HG03469 (cell line): Measurements from ENCODE around the gene ZNF335.
"Not testable (repeated sequence)": the region's sequence is repeated elsewhere in the genome, so short reads cannot be mapped to it uniquely, and the experiment has no call there.

ENCODE experiments used
- ATAC-seq: cut with Tn5 transposase; IDR thresholded peaks from one replicate; pipeline ENCODE4 v1.9.1; 2021; ENCODE audit warnings: mild to moderate bottlenecking, moderate library complexity, moderate number of reproducible peaks; ENCODE audit not compliant: unreplicated experiment

The ZNF335 gene

DNA sequence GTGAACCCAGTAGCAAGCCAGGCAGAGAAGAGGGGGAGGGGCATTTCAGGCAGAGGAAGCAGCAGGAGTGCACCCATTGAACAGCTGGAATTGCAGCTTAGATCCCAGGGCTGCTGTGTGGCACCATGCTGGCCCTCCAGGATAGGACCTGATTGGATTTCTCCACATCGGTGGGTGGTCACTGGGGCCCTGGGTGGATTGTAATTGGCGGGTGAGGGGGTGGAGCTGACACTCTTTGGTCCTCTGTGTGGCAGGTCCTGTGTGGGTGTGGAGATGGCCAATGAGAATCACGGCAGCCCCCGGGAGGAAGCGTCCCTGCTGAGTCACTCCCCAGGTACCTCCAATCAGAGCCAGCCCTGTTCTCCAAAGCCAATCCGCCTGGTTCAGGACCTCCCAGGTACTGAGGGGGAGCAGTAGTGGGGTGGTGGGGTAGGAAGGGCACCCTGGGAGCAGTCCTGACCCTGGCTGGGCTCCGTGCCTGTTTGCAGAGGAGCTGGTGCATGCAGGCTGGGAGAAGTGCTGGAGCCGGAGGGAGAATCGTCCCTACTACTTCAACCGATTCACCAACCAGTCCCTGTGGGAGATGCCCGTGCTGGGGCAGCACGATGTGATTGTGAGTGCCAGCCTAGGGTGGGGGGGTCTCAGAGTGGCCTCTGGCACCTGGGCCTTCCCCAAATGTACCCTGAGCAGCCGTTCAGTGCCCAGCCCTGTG lies 33.1 kb downstream of the ZNF335 start:
- no peak for ATAC-seq

- no peak for ATAC-seq
Observed at GRCh38 chr20:45937765-45938164, 34.2 kb downstream of the ZNF335 start.

DNA sequence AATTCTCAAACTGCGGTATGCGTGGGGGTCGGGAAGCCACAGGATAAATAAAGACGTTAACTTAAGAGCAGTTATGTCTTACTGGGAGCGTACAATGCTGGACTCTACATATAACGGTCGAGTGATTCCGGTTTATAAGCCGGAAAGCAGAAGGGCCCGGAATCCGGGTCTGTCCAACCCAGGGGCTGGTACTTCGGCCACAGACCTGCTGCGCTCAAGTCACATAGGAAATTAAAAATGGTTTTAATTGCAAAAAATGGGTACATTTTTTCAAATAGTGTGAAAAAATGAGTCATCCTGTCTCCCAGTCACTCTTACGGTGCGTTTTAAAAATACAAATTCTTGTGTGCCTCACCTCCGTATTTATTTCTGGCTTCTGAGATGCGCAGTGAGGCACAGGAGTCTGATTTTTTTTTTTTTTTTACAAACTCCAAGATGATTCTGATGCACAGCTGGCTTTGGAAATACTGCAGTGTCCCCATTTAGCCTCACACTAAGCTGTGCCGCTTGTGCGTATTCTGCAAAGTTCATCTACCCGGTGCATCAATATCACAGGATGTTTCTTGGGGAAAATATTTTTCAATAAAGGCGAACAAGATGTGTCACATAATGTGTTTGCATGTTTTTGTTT lies 36.5 kb downstream of the ZNF335 start:
- peak; percentile 0 for ATAC-seq

GRCh38 chr20:45934586-45935415 lies 37.2 kb downstream of the ZNF335 start, which contains the start of gene PCIF1:
Gene PCIF1, plus strand, starts transcription at chr20:45934683. Its CDS starts 4,317 bp downstream, at chr20:45939000.
- ATAC-seq: peak; percentile 58

DNA sequence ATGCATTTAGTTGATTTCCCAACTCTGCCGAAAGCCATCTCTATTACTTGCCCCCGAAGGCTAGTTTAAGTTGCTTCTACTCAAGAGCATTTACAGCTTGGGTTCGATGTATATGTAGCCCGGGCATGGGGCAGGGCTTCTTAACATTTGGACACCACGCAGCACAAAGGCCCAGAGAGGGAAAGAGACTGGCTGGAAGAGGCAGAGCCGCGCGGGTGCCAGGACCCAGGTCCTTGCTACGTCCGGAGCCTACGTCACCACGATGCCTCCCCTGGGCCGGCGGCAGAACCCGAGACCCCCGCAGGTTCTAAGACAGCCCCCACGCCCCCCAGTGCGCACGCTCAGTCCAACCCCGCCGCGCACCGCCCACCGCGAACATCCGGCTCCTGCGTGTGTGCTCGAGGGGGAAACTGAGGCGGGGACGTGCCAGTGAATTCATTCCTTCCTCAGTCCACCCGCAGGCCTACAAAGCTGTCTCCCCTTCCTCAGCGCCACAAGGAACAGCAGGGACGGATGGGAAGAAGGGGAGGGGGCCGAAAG lies 37.9 kb downstream of the ZNF335 start:
- no peak for ATAC-seq

GRCh38 chr20:45933266-45934045 lies 38.5 kb downstream of the ZNF335 start:
- ATAC-seq: no peak

GRCh38 chr20:45931680-45932079 lies 40.3 kb downstream of the ZNF335 start:
- ATAC-seq: not testable (repeated sequence)

GRCh38 chr20:45927071-45927878 lies 44.7 kb downstream of the ZNF335 start:
- no peak for ATAC-seq

DNA sequence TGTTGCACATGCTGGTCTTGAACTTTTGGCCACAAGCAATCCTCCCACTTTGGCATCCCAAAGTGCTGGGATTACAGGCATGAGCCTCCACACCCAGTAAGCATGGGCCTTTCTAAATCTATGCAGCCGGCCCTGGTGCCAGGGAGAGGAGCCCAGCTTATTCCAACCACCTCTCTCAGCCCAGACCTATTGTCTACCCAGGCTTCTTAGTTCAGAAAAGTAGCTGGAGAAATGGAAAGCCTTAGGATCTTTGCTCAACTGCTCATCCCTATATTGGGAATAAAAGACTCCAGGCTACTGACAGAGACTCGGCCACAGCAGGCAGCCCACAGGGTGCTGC lies 45.3 kb downstream of the ZNF335 start:
- ATAC-seq: no peak

GRCh38 chr20:45925821-45926506 lies 46.0 kb downstream of the ZNF335 start:
- ATAC-seq: no peak

DNA sequence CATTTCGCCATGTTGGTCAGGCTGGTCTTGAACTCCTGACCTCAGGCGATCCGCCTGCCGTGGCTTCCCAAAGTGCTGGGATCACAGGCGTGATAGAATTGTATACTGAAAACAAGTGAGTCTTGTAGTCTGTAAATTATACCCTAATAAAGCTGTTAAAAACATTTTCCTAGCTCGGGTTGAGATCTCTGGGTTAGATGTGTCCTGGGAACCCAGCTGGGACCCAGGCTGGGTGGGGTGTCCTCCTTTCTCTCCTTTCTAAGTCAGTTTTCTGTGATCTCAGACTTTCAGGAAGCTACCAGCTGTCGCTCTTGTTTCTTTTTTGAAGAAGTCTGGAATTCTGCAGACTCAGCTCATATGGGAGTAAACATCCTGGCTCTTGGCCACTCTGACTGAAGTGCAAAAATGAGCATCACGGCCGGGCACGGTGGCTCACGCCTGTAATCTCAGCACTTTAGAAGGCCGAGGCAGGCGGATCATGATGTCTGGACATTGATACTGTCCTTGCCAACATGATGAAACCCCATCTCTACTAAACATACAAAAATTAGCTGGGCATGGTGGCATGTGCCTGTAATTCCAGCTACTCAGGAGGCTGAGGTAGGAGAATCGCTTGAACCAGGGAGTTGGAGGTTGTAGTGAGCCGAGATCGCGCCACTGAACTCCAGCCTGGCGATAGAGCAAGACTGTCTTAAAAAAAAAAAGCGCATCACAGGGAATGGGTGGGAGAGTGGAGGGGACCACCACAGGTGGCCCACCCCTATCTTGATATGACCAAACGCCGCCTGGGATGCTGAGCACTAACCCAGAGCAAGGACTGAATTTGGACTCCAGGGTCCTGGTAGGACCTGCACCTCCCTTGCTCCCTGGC lies 47.4 kb downstream of the ZNF335 start:
- ATAC-seq: no peak

GRCh38 chr20:45921337-45922189 lies 50.4 kb downstream of the ZNF335 start:
- no peak for ATAC-seq

DNA sequence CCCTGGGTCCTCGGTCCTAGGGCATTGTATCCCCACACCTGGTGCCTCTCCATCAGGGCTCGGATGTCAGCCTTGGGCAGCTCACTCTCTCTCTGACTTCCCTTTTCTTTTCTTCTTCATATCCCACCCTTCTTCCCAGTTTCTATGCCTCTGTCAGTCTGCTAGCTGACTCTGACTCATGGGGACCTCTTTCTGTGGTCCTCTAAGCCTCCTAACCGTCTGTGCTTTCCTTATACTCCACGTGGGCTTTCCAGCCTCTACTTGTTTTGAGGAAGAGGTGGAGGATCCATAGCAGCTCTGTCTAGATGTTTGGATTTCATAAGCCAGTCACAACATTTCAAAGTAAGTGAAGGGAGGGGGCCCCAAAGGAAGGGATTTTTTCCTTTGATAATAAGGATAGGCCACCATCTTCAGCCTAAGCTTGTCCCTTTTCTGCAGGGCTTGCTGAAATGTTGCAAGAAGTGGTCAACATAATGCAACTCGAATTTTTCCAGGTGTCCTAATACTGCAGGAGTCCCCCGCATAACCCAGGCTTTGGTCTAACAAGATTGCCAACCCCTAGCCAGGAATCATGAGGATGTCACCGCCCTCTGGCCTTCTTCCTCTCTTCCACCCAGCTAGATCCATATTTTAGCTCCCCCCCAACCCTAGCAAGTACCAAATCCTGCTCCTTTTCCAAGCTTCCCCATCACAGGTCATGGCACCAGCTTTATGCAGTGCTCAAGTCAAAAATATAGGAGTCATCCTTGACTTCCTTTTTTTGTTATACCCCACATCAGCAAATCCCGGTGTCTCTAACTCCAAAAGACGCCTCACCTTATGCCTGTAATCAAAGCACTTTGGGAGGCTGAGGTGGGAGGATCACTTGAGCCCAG lies 51.3 kb downstream of the ZNF335 start:
- no peak for ATAC-seq

- ATAC-seq: no peak
Observed at GRCh38 chr20:45919542-45920399, 52.2 kb downstream of the ZNF335 start.

DNA sequence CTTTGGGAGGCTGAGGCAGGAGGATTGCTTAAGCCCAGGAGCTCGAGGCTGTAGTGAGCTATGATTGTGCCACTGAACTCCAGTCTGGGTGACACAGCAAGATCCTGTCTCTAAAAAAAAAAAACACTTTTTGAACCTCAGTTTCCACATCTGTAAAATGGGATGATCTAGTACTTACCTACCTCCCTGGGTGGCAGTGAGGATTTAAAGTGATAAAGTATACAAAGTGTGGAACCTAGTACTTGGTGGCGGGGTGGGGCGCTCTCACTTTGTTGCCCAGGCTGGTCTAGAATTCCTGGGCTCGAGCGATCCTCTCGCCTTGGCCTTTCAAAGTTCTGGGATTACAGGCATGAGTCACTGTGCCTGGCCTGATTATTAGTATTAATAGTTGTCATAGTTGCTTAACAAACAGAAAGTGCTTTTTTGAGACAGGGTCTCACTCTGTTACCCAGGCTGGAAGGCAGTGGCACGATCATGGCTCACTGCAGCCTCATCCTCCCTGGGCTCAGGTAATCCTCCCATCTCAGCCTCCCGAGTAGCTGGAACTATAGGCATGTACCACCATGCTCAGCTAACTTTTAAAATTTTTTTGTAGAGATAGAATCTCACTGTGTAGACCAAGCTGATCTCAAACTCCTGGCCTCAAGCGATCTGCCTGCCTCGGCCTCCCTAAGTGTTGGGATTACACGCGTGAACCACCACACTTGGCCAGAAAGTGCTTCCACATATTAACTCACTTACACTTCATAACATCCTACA lies 53.0 kb downstream of the ZNF335 start:
- ATAC-seq: no peak
